ENCODE data around the gene RANGAP1.
"Not testable (repeated sequence)": the region's sequence is repeated elsewhere in the genome, so short reads cannot be mapped to it uniquely, and the experiment has no call there.

RANGAP1 gene

DNA sequence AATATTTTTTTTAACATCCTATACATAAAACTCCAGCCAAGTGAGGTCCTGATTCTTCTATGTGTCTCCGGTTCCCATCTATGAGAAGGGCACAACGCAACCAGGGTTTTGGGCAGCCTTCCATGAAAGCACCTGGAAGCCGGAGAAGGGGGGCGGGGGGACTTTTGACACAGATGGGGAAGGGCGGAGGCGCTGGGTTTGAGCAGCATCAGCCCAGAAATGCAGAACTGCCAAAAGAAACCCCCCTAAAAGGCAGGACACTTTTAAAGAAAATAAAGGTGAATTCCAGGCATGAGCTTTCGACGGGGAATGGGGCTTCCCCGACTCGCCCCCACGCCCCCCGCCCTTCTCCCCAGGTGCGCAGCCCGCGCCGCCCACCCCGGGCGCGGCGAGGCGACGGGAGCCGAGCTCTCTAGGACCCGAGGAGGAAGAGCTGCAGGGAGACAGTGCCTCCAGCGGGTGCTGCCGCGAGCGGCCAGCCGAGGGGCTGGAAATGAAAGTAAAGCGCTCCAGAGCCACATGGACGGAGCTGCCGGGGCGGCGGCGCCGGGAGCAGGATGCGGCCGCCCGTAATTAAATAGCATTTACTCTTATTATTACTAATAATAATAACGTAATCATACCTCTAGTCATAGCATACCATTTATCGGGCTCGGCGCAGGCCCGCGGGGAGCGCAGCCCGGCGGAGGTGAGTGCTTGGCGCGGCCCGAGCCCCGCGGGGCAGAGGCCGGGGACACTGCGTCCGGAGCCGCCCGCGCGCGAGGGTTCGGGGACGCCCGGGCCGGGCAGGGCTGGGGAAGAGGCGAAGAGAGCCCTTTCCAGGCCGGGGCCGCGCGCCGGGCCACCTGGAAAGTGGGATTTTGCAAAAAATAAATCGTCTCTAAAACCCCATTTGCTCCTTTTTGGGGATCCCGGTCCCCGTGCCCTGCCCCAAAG lies 15.4 kb upstream of the RANGAP1 start, which contains the start of gene ZC3H7B:
Gene ZC3H7B (plus strand): TSS at position 441 of the 936 bp plus-strand sequence. CDS start 19,136 bp downstream, outside the sequence.
- DNase-seq (ENCODE audit: low spot score): peak; percentile 94

DNA sequence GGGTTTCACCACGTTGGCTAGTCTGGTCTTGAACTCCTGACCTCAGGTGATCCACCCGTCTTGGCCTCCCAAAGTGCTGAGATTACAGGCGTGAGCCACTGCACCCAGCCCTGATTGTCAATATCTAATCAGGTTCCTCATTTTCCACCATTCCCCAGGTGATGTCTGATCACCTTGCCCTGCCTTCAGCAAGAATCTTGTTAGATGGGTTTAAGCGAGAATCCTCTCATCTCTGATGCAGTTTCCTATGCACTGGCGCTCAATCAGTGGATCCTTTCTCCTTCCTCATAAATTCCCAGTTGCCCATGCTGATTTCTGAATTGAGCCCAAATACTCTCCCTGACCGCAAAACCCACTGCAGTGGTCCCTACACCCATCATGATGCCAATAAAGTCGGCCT lies 14.7 kb upstream of the RANGAP1 start:
- no peak for DNase-seq (ENCODE audit: low spot score)

DNA sequence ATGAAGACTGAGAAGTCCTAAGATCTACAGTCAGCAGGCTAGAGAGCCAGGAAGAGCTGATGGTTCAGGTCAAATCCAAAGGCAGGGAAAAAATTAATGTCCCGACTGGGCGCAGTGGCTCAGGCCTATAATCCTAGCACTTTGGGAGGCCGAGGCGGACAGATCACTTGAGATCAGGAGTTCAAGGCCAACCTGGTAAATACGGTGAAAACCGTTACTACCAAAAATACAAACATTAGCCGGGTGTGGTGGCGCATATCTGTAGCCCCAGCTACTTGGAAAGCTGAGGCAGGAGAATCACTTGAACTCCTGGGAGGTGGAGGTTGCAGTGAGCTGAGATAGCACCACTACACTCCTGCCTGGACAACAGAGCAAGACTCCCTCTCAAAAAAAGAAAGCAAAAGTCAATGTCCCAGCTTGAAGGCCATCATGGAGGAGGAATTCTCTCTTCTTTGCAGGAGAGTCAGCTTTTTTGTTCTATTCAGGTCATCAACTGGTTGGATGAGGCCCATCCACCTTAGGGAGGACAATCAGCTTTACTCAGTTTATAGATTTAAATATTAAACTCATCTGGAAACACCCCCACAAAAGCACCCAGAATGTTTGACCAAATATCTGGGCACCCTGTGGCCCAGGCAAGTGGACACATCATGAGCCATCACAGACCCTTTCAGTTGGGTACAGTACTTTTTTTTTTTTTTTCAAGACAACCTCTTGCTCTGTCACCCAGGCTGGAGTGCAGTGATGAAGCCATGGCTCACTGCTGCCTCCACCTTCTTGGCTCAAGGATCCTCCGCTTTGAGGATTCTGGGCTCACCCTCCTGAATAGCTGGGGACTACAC lies 11.1 kb upstream of the RANGAP1 start:
- DNase-seq (ENCODE audit: low spot score): no peak

DNA sequence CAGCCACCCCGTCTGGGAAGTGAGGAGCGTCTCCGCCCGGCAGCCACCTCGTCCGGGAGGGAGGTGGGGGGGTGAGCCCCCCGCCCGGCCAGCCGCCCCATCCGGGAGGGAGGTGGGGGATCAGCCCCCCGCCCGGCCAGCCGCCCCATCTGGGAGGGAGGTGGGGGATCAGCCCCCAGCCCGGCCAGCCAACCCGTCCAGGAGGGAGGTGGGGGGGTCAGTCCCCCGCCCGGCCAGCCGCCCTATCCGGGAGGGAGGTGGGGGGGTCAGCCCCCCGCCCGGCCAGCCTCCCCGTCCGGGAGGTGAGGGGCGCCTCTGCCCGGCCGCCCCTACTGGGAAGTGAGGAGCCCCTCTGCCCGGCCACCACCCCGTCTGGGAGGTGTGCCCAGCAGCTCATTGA lies 8.8 kb upstream of the RANGAP1 start:
- DNase-seq (ENCODE audit: low spot score): not testable (repeated sequence)

DNA sequence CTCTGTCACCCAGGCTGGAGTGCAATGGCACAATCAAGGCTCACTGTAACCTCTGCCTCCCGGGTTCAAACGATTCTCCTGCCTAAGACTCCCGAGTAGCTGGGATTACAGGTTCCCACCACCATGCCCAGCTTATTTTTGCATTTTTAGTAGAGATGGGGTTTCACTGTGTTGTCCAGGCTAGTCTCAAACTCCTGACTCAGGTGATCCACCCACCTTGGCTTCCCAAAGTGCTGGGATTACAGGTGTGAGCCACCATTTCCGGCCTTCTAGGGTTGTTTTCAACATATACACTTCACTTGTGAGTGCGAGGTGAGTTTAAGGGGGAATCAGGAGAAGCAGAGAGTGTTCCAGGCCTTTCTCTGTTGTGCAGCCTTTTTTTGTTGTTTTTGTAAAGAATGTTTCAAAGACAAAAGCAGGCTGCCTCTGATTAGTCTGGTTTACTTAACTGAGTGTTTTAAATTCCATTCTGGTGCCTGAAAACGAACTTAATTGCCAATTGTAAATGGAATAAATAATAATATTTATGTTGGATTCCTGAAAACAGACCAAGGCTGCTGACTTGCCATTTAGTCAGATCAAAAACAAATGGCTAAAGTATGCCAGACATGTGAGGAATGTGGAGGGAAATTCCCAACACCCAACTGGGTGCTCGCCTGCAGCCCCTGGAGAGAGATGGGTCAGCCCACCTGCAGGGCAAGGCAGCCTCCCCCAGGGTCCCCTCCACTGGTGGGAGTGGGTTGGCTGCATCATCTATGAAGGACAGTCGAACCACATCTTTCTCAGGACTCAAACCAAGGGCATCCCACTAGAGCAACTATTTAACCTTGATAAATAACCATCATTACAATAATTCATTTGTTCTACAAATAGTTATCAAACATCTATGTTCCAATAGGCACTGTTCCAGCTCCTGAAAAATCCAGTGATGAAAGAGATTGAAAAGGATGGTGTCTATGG lies 4.6 kb upstream of the RANGAP1 start:
- DNase-seq (ENCODE audit: low spot score): peak; percentile 69

DNA sequence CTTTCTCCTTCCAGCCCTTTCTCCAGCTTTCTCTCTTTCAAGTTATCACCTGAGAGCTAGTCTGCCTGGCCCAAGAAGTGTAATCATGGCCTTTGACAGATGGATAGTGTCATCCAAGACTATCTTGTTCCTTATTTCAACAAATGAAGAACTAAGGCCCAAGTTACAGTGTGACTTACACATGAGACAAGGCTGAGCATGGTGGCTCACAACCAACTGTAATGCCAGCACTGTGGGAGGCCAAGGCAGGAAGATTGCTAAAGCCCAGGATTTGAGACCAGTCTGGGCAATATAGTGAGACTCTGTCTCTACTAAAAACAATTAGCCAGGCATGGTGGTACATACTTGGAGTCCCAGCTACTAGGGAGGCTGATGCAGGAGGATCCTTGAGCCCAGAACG lies 3.7 kb upstream of the RANGAP1 start:
- DNase-seq (ENCODE audit: low spot score): no peak

DNA sequence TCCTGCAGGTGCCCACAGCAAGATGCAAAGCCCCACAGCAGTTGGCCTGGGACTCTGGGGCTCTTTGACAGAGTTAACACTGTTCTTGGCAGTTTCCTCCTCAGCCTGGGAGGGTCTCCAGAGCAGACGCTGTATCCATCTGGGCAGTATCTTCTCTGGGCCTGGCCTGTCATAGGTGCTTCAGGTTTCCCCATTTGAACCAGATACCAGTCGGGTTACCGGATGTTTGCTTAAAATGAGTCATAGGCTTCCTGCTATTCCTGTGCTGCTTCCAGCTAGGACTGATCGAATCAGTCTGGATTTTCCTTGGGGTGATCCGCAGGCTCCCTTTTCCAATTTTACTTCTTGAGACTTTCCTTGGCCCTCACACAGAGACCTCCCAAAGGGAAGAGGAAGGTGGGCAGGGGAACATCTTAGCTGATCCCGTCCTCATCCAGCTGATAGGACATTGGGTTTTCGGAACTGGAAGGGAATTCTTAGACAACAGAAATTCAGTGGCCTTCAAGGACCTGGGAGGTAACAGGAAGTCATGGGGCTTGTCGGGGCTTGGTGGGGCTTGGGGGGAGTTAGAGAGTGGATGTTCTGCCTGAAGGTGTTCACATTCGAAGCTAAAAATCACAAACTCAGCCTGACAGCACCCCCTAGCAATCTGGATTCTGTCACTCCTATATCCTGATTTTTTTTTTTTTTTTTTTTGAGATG lies 2.4 kb upstream of the RANGAP1 start:
- peak; percentile 47 for DNase-seq (ENCODE audit: low spot score)

DNA sequence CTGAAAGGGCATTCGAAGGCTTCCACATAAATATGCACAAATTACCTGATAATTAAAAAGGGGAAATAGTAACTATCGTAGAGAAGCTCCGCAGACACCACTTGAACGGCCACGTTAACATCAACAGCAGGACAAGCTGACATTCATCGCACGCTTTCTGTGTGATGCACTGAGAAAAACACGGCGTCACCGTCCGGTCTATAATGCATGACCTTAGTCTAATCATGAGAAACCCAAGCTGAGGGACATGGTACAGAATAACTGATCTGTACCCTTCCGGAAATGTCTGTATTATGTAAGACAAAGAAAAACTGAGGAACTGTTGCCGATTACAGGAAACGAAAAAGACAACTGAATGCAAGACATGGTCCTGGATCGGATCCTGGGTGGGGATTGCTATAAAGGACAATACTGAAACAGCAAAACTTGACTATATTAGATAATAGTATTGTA lies 678 bp upstream of the RANGAP1 start:
- no peak for DNase-seq (ENCODE audit: low spot score)

DNA sequence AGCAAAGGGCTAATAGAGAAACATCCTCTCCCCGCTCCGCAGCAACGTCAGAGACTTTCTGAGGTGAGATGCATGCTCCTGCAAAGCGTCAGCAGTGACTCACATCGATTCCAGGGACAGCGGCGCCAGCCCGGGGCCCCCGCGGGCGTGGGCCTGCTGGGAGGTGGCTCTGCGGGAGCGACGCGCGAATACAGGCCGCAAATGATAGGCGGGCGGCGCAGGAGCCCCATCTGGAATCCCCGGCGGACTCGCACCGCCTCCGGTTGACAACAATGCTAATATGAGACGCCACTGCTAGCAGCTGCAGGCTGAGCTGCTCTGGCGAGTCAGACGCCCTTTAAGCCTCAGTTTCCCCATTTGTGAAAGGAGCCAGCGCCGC lies 557 bp downstream of the RANGAP1 start:
- peak; percentile 93 for DNase-seq (ENCODE audit: low spot score)

DNA sequence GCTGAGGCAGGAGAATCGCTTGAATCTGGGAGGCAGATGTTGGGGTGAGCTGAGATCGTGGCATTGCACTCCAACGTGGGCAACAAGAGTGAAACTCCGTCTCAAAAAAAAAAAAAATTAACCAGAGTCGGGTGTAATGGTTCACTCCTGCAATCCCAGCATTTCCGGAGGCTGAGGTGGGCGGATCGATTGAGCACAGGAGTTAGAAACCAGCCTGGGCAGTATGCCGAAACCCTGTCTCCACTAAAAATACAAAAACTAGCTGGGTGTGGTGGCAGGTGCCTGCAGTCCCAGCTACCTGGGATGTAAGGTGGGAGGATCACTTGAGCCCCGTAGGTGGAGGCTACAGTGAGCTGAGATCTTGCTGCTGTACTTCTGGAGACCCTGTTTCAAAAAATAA lies 1.5 kb downstream of the RANGAP1 start:
- no peak for DNase-seq (ENCODE audit: low spot score)

DNA sequence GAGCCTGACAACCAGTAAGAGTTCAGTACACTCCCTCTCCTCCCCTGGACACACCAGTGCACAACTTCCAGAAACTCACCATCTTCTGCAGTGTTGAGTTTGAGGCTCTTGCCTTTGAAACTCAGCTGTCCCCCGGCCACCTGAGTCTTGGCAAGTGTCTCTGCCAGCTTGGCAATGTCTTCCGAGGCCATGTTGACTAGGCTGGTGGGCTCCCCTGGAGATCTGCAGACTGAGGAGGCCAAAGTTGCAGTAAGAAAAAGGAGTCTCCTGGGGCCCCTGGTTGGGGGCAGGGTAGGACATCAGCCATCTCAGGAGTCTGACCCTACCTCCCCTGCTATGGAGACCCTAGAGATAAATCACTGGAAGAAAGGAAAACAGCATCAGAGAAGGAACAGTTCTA lies 5.1 kb downstream of the RANGAP1 start:
- no peak for DNase-seq (ENCODE audit: low spot score)

DNA sequence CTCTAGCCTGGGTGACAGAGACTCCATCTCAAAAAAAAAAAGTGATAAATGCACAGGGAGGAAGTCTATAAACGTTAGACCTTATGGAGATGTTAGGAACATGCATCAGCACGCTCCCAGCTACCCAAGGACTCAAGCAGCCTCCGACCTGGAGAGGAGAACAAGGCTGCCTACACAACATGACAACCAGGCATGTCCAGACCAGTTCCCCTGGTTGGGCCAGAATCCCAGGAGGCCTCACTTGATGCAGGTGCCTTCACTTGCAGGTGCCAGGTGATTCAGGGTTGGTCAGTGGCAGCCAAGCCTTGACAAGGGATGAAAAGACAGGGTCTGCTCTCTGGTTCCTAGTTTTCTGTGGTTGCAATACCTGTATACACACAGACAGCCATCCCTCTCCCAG lies 5.9 kb downstream of the RANGAP1 start:
- no peak for DNase-seq (ENCODE audit: low spot score)

DNA sequence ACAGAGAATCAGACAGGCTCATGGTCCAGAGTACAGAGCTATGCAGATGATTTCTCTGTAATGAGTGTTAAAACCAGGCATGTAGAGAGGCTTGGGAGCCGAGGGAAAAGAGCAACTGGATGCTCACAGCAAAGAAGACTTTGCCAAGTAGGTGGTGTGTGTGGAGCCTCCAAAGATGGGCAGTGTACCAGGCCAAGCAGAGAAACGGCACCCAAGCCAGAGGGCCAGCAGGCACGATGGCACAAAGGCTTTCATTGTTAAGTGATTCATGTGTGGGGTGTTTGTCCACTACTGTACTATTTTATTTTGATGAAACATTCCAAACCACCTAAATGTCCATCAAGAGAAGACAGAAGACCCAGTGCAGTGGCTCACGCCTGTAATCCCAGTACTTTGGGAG lies 11.1 kb downstream of the RANGAP1 start:
- no peak for DNase-seq (ENCODE audit: low spot score)

DNA sequence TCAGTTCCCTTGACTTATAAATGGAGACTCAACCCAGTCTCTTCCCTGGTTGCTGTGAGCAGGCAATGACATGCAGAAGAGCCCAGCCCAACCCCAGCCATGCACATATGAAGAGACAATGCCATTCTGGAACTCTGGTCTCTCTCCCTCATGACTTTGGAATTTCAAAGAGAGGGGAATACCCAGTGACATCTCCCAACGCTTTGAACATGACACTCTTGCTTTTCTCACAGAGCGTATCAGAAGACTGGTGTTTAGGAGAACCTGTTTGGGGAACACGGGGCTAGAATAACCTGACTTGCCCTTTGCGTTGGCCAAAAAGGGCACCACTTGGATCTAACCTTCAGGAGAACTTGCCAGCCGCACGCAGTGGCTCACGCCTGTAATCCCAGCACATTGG lies 12.9 kb downstream of the RANGAP1 start:
- DNase-seq (ENCODE audit: low spot score): no peak

DNA sequence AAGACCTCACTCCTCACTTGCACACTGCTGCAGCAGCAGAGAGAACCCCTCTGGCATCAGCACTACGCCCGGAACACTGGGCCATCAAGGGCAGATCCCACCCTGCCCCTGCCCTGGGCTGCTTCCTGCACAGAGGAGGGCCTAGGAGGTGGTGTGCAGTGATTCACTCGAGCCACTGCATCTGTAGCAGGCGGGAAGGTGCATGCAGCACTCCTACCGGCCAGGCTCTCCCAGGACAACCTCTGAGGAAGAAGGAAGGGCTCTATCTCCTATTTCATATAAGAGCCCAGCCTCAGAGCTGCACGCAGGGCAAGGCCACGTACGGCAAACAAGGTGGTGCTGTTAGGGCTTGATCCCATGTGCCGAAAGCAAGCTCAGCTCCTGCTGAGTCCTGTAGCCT lies 14.2 kb downstream of the RANGAP1 start:
- no peak for DNase-seq (ENCODE audit: low spot score)

DNA sequence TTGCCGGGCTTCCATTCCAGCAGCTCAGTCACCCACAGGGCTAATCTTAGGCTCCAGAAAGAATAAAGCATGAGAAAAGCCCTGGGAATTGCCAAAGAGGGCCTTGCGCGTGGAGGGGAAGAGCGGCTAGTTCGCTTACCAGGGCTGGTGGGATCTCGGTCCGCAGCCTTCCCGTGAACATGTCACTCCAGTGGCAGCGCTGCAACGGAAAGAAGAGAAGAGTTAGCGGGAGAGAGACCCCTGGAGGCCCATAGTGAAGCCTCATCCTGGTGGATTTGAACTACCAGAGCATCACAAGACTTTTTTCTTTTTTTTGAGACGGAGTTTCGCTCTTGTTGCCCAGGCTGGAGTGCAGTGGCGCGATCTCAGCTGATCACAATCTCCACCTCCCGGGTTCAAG lies 18.0 kb downstream of the RANGAP1 start:
- DNase-seq (ENCODE audit: low spot score): no peak

DNA sequence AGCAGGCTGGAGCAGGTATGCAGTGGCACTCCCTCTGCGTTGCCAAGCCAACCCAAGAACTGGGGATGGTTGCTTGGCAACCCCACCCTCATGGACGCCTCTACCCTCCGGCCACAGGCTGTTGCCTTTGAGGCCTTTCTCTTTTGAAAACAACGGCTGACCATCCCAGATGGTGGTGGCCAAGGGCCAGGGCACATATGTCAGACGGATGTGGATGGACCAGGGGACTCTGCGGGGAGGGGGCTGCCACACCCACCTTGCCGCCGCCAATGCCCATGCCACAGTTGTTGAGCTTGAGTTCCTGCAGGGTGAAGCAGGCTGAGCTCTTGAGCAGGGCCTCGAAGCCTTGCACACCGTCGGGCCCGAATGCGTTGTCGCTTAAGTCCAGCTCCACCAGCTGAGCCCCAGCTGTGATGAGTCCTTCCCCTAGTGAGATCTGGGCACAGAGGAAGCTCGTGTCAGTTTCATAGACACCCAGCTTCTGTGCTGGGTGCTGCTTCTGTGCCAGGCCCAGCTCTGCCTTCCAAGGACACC lies 21.5 kb downstream of the RANGAP1 start:
- no peak for DNase-seq (ENCODE audit: low spot score)

DNA sequence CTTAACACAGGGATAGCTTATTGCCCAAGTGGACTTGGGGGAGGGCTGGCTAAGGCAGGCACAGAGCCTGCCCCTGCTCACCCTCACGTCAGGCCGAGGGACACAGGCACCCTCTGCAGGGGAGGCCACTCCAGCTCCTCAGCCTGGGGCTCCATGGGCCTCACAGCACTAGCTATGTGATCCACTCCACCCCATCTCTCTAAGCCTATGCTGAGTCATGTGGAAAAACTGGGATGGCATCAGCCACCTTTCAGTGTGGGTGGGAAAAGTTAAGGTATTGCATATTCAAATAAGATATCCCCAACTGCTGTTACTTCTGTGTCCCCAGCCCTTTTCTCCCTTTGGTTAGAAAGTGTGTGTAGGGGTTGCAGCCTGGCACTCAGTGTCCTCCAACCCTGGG lies 22.3 kb downstream of the RANGAP1 start:
- no peak for DNase-seq (ENCODE audit: low spot score)

DNA sequence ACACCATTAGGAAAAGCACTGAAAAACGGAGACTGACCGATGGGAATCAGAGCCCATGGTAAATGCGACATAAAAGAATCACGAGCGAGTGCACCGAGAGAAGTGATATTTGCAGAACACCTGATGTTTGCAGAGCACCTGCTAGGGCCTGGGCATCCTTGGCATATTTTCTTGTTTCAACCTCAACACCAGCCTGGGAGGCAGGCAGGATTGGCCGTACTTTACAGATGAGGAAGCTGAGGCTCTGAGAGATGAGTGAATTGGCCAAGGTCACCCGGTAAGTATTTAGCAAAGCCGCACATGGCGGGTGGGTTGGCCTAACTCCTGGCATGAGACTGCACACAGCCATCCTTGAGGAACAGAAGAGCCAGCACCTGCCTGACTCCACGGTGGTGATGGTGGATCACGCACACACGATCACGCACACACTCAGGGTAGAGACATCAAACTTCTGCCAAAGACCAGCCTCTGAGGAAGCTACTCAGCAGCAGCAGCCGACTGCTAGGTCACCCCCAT lies 23.7 kb downstream of the RANGAP1 start:
- no peak for DNase-seq (ENCODE audit: low spot score)

DNA sequence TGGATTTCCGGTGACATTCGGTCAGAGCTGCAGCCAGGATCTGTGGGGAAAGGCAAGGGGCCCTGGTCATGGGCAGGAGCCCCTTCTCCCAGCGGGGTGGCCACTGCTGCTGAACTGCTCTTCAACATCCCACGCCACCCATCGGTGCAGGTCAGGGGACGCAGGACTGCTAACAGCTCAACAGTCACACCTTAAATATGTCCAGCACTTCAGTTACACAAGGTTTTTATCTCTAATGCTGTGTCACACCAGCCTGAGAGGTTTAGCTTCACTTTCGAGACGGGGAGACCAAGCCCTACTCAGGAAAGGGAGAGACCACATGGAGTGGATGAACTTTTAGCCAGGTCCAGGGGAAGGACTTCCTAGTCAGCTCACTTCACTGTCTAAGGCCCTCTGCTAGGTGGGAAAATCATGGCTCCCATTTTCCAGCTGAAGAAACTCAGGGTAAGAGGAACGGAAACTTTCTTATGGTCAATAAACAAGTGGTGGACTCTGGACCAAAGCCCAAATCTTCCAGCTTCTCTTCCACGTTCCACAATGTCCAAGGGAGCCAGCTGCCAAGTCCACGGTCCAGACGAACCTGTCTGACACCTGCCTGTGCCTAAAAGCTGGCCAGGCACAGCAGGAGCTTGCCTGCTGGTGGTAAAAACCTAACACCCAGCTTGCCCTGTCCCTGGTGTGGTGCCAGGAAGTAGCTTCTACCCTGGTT lies 24.3 kb downstream of the RANGAP1 start:
- DNase-seq (ENCODE audit: low spot score): no peak

Data from AG20443 (cell line).